ENCODE data around the gene PEX14.

PEX14 gene

DNA sequence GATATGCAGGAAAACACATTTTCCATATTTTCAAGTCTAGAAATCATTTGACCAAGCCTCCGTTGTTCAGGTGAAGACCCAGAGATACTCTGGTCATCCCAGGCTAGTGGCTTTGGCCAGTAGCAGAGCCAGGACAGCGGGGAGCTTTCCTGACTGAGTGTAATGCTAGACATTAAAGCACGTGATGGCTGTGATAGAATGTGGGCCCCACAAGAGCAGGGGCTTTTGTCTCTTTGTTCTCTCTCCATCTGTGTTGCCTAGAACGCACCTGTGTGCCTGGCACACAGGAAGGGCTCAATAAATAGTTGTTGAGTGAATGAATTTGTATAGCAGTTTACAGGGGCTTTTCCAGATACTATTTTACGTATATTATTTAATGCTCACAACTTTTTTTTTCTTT, 34.0 kb upstream of the PEX14 start:
- H3K9me3 ChIP-seq (ENCODE audit: insufficient read depth, low read length), result no peaks in the 10 kb centered on the region
- no peak overlapping the region for H3K4me2 ChIP-seq (ENCODE audit: low read length)
- no peak overlapping the region for H3K27ac ChIP-seq (ENCODE audit: low read length)
- no peaks in the 10 kb centered on the region for H3K36me3 ChIP-seq (replicated peaks; ENCODE audit: low read depth, low read length)
- peaks cover 4% of the 10 kb centered on the region for H3K4me1 ChIP-seq (ENCODE audit: low read length)
- no peak overlapping the region for H3K4me3 ChIP-seq (ENCODE audit: low read length)
- no peak overlapping the region for H2AFZ ChIP-seq (ENCODE audit: low read depth, low read length)
- H4K20me1 ChIP-seq (ENCODE audit: insufficient read depth, low read length), result no peaks in the 10 kb centered on the region
- no peak for TF ChIP-seq EZH2phosphoT487 (IDR thresholded peaks at IDR 0.05; ENCODE audit: low read depth)
- TF ChIP-seq, protein P1, sequence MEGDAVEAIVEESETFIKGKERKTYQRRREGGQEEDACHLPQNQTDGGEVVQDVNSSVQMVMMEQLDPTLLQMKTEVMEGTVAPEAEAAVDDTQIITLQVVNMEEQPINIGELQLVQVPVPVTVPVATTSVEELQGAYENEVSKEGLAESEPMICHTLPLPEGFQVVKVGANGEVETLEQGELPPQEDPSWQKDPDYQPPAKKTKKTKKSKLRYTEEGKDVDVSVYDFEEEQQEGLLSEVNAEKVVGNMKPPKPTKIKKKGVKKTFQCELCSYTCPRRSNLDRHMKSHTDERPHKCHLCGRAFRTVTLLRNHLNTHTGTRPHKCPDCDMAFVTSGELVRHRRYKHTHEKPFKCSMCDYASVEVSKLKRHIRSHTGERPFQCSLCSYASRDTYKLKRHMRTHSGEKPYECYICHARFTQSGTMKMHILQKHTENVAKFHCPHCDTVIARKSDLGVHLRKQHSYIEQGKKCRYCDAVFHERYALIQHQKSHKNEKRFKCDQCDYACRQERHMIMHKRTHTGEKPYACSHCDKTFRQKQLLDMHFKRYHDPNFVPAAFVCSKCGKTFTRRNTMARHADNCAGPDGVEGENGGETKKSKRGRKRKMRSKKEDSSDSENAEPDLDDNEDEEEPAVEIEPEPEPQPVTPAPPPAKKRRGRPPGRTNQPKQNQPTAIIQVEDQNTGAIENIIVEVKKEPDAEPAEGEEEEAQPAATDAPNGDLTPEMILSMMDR (IDR thresholded peaks at IDR 0.05; ENCODE audit: low read depth, low read length), result no peak
- H3K9ac ChIP-seq (ENCODE audit: low read length), result no peak overlapping the region
- H3K27me3 ChIP-seq (ENCODE audit: low read depth, low read length), result no peaks in the 10 kb centered on the region
- no peaks in the 10 kb centered on the region for H3K79me2 ChIP-seq (ENCODE audit: low read length)

DNA sequence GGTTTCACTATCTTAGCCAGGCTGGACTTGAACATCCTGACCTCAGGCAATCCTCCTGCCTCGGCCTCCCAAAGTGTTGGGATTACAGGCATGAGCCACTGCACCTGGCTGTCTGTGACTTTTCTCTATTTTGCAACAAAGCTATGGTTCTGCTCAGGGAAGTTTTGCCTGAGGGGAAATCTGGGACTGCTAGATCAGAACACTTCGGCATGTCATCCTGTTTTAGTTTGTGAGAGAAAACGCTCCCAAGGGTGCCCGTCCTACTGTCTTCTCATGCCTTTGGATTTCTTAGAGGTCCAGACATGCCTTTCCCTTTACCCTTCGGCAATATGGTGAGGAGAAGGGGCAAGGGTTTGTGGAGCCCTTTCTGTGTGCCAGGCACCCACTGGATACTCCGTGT, 30.5 kb upstream of the PEX14 start:
- H3K36me3 ChIP-seq (replicated peaks; ENCODE audit: low read depth, low read length), result no peaks in the 10 kb centered on the region
- no peak overlapping the region for H3K4me2 ChIP-seq (ENCODE audit: low read length)
- H3K4me1 ChIP-seq (ENCODE audit: low read length), result peaks cover 4% of the 10 kb centered on the region
- no peak overlapping the region for H3K4me3 ChIP-seq (ENCODE audit: low read length)
- TF ChIP-seq, protein P1 (IDR thresholded peaks at IDR 0.05; ENCODE audit: low read depth, low read length), result no peak
- no peak overlapping the region for H2AFZ ChIP-seq (ENCODE audit: low read depth, low read length)
- H4K20me1 ChIP-seq (ENCODE audit: insufficient read depth, low read length), result no peaks in the 10 kb centered on the region
- no peaks in the 10 kb centered on the region for H3K79me2 ChIP-seq (ENCODE audit: low read length)
- no peaks in the 10 kb centered on the region for H3K9me3 ChIP-seq (ENCODE audit: insufficient read depth, low read length)
- H3K9ac ChIP-seq (ENCODE audit: low read length), result no peak overlapping the region
- no peak overlapping the region for H3K27ac ChIP-seq (ENCODE audit: low read length)
- no peaks in the 10 kb centered on the region for H3K27me3 ChIP-seq (ENCODE audit: low read depth, low read length)

DNA sequence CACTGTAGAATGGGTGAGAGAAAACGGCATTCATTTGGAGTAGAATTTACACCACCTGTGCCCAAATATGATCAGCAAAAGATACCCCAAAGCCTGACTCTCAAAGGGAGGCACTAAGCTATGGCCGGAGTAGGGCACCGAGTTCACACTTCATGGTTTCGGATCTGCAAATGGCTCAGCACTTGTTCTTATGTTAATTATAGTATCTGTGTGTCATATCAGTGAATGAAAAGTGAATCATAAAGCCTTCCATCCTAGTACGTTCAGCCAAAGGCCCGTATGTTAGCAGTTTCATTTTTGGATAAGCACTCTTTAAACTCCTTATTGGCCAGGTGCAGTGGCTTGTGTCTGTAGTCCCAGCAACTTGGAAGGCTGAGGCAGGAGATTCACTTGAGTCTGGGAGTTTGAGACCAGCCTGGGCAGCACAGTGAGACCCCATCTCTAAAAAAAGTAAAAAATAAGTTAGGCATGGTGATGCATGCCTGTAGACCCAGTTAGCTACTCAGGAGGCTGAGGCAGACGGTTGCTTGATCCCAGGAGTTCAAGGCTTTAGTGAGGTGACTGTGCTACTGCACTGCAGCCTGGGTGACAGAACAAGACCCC, 29.9 kb upstream of the PEX14 start:
- H3K4me3 ChIP-seq (ENCODE audit: low read length), result no peak overlapping the region
- H3K9me3 ChIP-seq (ENCODE audit: insufficient read depth, low read length), result no peaks in the 10 kb centered on the region
- peaks cover 4% of the 10 kb centered on the region for H3K4me1 ChIP-seq (ENCODE audit: low read length)
- H2AFZ ChIP-seq (ENCODE audit: low read depth, low read length), result no peak overlapping the region
- H3K27ac ChIP-seq (ENCODE audit: low read length), result no peak overlapping the region
- no peaks in the 10 kb centered on the region for H4K20me1 ChIP-seq (ENCODE audit: insufficient read depth, low read length)
- H3K79me2 ChIP-seq (ENCODE audit: low read length), result no peaks in the 10 kb centered on the region
- H3K27me3 ChIP-seq (ENCODE audit: low read depth, low read length), result no peaks in the 10 kb centered on the region
- TF ChIP-seq, protein P1 (IDR thresholded peaks at IDR 0.05; ENCODE audit: low read depth, low read length), result no peak
- no peak for TF ChIP-seq EZH2phosphoT487 (IDR thresholded peaks at IDR 0.05; ENCODE audit: low read depth)
- H3K9ac ChIP-seq (ENCODE audit: low read length), result no peak overlapping the region
- no peak overlapping the region for H3K4me2 ChIP-seq (ENCODE audit: low read length)
- H3K36me3 ChIP-seq (replicated peaks; ENCODE audit: low read depth, low read length), result no peaks in the 10 kb centered on the region

DNA sequence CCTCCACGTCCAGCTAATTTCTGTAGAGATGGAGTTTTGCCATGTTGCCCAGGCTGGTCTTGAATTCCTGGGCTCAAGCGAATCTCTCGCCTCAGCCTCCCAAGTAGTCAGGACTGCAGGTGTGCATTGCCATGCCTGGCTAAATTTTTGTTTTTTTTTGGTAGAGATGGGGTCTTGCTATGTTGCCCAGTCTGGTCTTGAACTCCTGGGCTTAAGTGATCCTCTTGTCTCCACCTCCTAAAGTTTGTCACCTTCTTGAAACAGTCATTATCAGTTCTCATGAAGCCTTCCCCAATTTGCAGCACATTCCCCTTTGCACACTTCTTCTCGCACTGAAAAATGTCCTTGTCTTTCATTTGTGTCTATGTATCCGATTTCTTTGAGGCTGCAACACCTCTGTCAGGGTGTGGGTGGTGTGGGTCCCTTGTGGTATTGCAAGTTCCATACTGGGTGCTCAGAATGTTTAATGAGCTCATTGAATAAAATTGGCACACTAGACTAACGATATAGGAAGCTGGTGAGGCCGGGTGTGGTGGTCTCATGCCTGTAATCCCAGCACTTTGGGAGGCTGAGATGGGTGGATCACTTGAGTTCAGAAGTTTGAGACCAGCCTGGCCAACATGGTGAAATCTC, 27.8 kb upstream of the PEX14 start:
- Histone ChIP-seq H2AFZ (ENCODE audit: low read depth, low read length) (no peak overlapping the region), H4K20me1 (ENCODE audit: insufficient read depth, low read length) (no peaks in the 10 kb centered on the region), H3K36me3 (replicated peaks; ENCODE audit: low read depth, low read length) (no peaks in the 10 kb centered on the region), H3K27me3 (ENCODE audit: low read depth, low read length) (no peaks in the 10 kb centered on the region), H3K4me2 (ENCODE audit: low read length) (no peak overlapping the region), H3K79me2 (ENCODE audit: low read length) (no peaks in the 10 kb centered on the region), H3K9ac (ENCODE audit: low read length) (no peak overlapping the region), H3K4me3 (ENCODE audit: low read length) (no peak overlapping the region), H3K9me3 (ENCODE audit: insufficient read depth, low read length) (no peaks in the 10 kb centered on the region), H3K27ac (ENCODE audit: low read length) (no peak overlapping the region), H3K4me1 (ENCODE audit: low read length) (peaks cover 4% of the 10 kb centered on the region)
- no peak for TF ChIP-seq EZH2phosphoT487 (IDR thresholded peaks at IDR 0.05; ENCODE audit: low read depth)
- TF ChIP-seq, protein P1 (IDR thresholded peaks at IDR 0.05; ENCODE audit: low read depth, low read length), result no peak

Data from OCI-LY3 (cell line).